Natural killer cell (primary cell): ENCODE results near the gene TBC1D24. TPM values are rescaled to one million over a fixed set of nuclear protein-coding genes. Genes with fewer than 3 reads are reported as not detected.

Experiments
- ATAC-seq, 3 donors: fragments of 150-1000 bp in 2 of 3; fragments of 200-7000 bp in 1 of 3; cut with Tn5 transposase; 1 replicate in 1 of 3; 2 replicates in 2 of 3; pipeline ENCODE4 v1.10.0; 2021; ENCODE audit warnings: mild to moderate bottlenecking in 2 of 3, moderate library complexity in 2 of 3
- DNase-seq, 2 donors: peaks; one replicate each; pipeline versions ENCODE4 v3.0.0 to v3.0.0-alpha.2; 2013 to 2021; ENCODE audit warnings: mixed read lengths in 1 of 2
- H3K27ac ChIP-seq: one replicate; pipeline ENCODE4 v1.5.1; 2013; ENCODE audit warnings: mild to moderate bottlenecking, low read length
- H3K27me3 ChIP-seq: one replicate; pipeline ENCODE4 v1.6.1; 2013; ENCODE audit warnings: low read length; ENCODE audit not compliant: control insufficient read depth, insufficient read depth
- H3K36me3 ChIP-seq: one replicate; pipeline ENCODE4 v1.6.1; 2013; ENCODE audit warnings: low read length; ENCODE audit not compliant: control insufficient read depth, insufficient read depth
- H3K4me1 ChIP-seq: one replicate; pipeline ENCODE4 v1.6.1; 2013; ENCODE audit warnings: low read length; ENCODE audit not compliant: control insufficient read depth, insufficient read depth
- H3K4me3 ChIP-seq: one replicate; pipeline ENCODE4 v1.5.1; 2013; ENCODE audit warnings: low read length
- H3K9me3 ChIP-seq: one replicate; pipeline ENCODE4 v1.6.1; 2013; ENCODE audit warnings: low read length; ENCODE audit not compliant: control insufficient read depth, insufficient read depth
- H3K27ac Mint-ChIP-seq, 2 donors: one replicate each; pipeline ENCODE4 v1.8.0; 2022; ENCODE audit warnings: mild to moderate bottlenecking in 2 of 2, mixed read lengths in 2 of 2, moderate library complexity in 1 of 2
- H3K27me3 Mint-ChIP-seq, 2 donors: one replicate each; pipeline ENCODE4 v1.8.0; 2022; ENCODE audit warnings: low read depth in 2 of 2, mixed read lengths in 2 of 2
- H3K36me3 Mint-ChIP-seq: one replicate; pipeline ENCODE4 v1.8.0; 2022; ENCODE audit warnings: mixed read lengths
- H3K4me1 Mint-ChIP-seq, 2 donors: one replicate each; pipeline ENCODE4 v1.8.0; 2022; ENCODE audit warnings: mixed read lengths in 2 of 2
- H3K4me3 Mint-ChIP-seq: one replicate; pipeline ENCODE4 v1.8.0; 2022; ENCODE audit warnings: mild to moderate bottlenecking, moderate library complexity, mixed read lengths
- H3K9me3 Mint-ChIP-seq, 2 donors: one replicate each; pipeline ENCODE4 v1.8.0; 2022; ENCODE audit warnings: mixed read lengths in 2 of 2
- WGBS: methylation state at CpG from one replicate; pipeline ENCODE4 v1.1.7; 2013; ENCODE audit warnings: missing lambda C conversion rate; ENCODE audit not compliant: insufficient coverage; 5-methylcytosine and 5-hydroxymethylcytosine counted together
- intact Hi-C: fragments of 100-400 bp; cut with micrococcal nuclease; formaldehyde crosslinking; loops from one replicate; pipeline ENCODE4 v1.14.2; 2022
- total RNA-seq, 4 donors: library from RNA; stranded (reverse); fragments of 120-200 nt in 1 of 4; gene quantifications; one replicate each; pipeline versions ENCODE4 v1.2.3 to v1.2.4, GENCODE V29; 2013 to 2022
- TF ChIP-seq, protein P1 (sequence below): fragments of 200-600 bp; IDR thresholded peaks from one replicate; pipeline ENCODE4 v1.8.0; 2022; ENCODE audit warnings: antibody characterized with exemption

Gene TBC1D24
- total RNA-seq, 3 donors from 2014 or later (not counting 1 experiment from before 2014, with no cell fraction given): 7.2 to 13.0 (median 10.9) TPM

DNA sequence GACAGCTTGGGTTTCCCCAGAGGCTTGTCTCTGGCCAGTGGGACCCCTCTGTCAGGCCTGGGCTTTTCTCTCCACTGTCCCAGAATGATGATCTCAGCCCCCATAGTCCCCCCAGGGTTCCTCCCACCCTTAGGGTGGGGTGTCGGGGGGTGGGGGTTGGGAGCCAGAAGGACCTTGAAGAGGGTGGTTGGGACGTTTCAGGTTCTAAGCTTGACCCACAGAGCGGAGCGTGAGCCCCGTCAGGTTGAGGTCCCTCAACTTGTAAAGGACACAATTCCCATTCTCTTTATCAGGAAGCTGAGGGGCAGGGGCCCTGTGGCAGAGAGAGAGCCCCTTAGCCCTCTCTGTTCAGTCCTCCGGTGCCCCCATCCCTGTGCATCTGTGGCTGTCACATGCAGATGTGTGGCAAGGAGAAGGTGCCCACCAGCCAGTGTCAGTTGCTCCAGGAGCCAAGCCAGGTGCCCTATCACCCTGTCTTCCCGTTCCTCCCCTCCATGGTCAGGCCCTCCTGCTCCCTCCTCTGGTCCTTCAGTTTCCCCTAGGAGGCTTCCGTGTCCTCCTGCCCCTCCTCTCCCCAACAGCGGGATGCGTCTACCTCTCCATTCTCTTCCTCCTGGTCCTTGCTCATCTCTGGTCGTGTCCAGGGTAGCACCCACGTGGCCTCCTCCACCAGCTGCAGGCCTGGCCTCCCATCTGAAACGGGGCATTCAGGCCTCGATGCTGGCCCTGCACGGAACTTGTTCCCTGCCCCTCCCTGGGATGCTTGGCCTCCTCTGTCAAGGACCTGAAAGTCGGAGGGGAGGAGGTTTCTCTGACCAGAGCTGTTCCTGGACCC lies 5.3 kb upstream of the TBC1D24 start:
- no peak overlapping the region for H3K27ac ChIP-seq
- H3K9me3 Mint-ChIP-seq: no peaks in the 10 kb centered on the region
- intact Hi-C loops: no loop called here
- peaks cover 0 to 24% of the 10 kb centered on the region in 2 donors for H3K4me1 Mint-ChIP-seq
- no peaks in the 10 kb centered on the region for H3K36me3 ChIP-seq
- ATAC-seq (no peak), DNase-seq (no peak)
- peaks cover 40% of the 10 kb centered on the region for H3K4me1 ChIP-seq
- no peak overlapping the region for H3K27ac Mint-ChIP-seq
- no peak overlapping the region for H3K4me3 ChIP-seq
- H3K36me3 Mint-ChIP-seq: no peaks in the 10 kb centered on the region
- peak overlapping the region; percentile 49 for H3K4me3 Mint-ChIP-seq
- peaks cover 41% of the 10 kb centered on the region for H3K27me3 ChIP-seq
- H3K9me3 ChIP-seq: no peaks in the 10 kb centered on the region
- 67% methylated on average over 15 of the region's 16 CpGs for WGBS
- TF ChIP-seq, protein P1, sequence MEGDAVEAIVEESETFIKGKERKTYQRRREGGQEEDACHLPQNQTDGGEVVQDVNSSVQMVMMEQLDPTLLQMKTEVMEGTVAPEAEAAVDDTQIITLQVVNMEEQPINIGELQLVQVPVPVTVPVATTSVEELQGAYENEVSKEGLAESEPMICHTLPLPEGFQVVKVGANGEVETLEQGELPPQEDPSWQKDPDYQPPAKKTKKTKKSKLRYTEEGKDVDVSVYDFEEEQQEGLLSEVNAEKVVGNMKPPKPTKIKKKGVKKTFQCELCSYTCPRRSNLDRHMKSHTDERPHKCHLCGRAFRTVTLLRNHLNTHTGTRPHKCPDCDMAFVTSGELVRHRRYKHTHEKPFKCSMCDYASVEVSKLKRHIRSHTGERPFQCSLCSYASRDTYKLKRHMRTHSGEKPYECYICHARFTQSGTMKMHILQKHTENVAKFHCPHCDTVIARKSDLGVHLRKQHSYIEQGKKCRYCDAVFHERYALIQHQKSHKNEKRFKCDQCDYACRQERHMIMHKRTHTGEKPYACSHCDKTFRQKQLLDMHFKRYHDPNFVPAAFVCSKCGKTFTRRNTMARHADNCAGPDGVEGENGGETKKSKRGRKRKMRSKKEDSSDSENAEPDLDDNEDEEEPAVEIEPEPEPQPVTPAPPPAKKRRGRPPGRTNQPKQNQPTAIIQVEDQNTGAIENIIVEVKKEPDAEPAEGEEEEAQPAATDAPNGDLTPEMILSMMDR: no peak
- peaks cover 12 to 20% of the 10 kb centered on the region in 2 donors for H3K27me3 Mint-ChIP-seq

DNA sequence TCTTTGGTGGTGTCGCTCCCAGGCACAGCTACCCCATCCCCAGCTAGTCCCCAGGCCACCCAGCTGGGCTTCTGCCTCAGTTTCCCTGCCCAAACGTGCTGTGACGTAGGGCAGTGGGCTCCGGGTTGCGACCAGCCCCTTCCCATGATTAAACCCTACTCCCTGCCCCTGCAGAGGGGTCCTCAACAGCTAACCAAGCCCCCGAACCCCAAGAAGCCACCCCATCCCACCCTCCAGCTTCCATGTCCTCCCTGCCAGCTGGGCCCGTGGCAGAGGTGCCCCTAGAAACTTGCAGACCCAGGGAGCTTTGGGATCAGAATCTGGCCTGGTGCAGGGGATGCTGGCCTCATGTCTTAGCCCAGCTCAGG lies 4.7 kb upstream of the TBC1D24 start:
- Histone ChIP-seq H3K9me3 (no peaks in the 10 kb centered on the region), H3K27ac (no peak overlapping the region), H3K4me3 (no peak overlapping the region), H3K27me3 (peaks cover 41% of the 10 kb centered on the region), H3K36me3 (no peaks in the 10 kb centered on the region), H3K4me1 (peaks cover 40% of the 10 kb centered on the region)
- H3K27ac Mint-ChIP-seq: no peak overlapping the region
- DNase-seq (no peak), ATAC-seq (no peak)
- peaks cover 0 to 24% of the 10 kb centered on the region in 2 donors for H3K4me1 Mint-ChIP-seq
- intact Hi-C loops: no loop called here
- no peaks in the 10 kb centered on the region for H3K9me3 Mint-ChIP-seq
- H3K36me3 Mint-ChIP-seq: no peaks in the 10 kb centered on the region
- TF ChIP-seq, protein P1: no peak
- WGBS: 87% methylated on average over 7 of the region's 7 CpGs
- H3K4me3 Mint-ChIP-seq: no peak overlapping the region
- H3K27me3 Mint-ChIP-seq: peaks cover 12 to 20% of the 10 kb centered on the region in 2 donors

DNA sequence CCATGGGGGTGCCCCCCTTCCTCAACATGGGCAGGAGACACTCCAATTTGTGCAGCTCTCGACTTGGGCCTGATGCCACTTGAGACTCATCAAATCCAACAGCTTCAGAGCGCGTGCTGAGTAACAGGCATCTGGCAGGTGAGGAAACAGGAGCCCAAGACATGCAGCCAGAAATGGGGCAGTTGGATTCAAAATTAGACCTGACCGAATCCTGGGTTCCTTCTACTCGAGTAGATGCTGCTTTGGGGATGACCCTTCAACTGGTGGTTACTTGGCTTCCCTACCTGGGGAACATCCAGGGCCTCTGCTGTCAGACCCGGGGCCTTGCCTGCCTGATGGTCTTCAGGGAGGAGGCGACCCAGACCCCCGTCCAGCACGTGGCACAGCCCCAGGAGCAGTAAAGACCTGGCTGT lies 4.3 kb upstream of the TBC1D24 start:
- TF ChIP-seq, protein P1: no peak
- intact Hi-C loops: no loop called here
- ATAC-seq (no peak), DNase-seq (peak in 1 of 2 donors; percentile 19)
- Histone ChIP-seq H3K36me3 (no peaks in the 10 kb centered on the region), H3K9me3 (no peaks in the 10 kb centered on the region), H3K4me3 (no peak overlapping the region), H3K4me1 (peaks cover 42% of the 10 kb centered on the region), H3K27me3 (peaks cover 41% of the 10 kb centered on the region), H3K27ac (no peak overlapping the region)
- Mint-ChIP-seq H3K4me1 (peaks cover 0 to 24% of the 10 kb centered on the region in 2 donors), H3K4me3 (no peak overlapping the region), H3K9me3 (no peaks in the 10 kb centered on the region), H3K27ac (no peak overlapping the region), H3K36me3 (no peaks in the 10 kb centered on the region), H3K27me3 (peaks cover 12 to 20% of the 10 kb centered on the region in 2 donors)
- WGBS: 44% methylated on average over 9 of the region's 9 CpGs
